Nephron progenitor cell (in vitro differentiated cells): Measurements from ENCODE around the gene INHBA.

ENCODE experiments used
- DNase-seq: peaks from one replicate; pipeline ENCODE4 v3.0.0; 2021
- H3K27ac Mint-ChIP-seq: 2 replicates; pipeline ENCODE4 v1.8.0; 2021; ENCODE audit warnings: mild to moderate bottlenecking, moderate library complexity, mixed read lengths
- H3K27me3 Mint-ChIP-seq: 2 replicates; pipeline ENCODE4 v1.8.0; 2021; ENCODE audit warnings: mild to moderate bottlenecking, low read depth, mixed read lengths; ENCODE audit not compliant: poor library complexity
- H3K36me3 Mint-ChIP-seq: 2 replicates; pipeline ENCODE4 v1.8.0; 2021; ENCODE audit warnings: low read depth, mixed read lengths
- H3K4me1 Mint-ChIP-seq: 2 replicates; pipeline ENCODE4 v1.8.0; 2021; ENCODE audit warnings: mixed read lengths
- H3K4me3 Mint-ChIP-seq: 2 replicates; pipeline ENCODE4 v1.8.0; 2021; ENCODE audit warnings: mild to moderate bottlenecking, moderate library complexity, mixed read lengths
- H3K9me3 Mint-ChIP-seq: 2 replicates; pipeline ENCODE4 v1.8.0; 2021; ENCODE audit warnings: mild to moderate bottlenecking, moderate library complexity, mixed read lengths
- CTCF ChIP-seq: fragments of 200-600 bp; sonication (generic); IDR thresholded peaks from 2 replicates; pipeline ENCODE4 v1.5.0; 2021; ENCODE audit warnings: antibody characterized with exemption

Gene INHBA

GRCh38 chr7:41709621-41710020 lies 6.7 kb upstream of the INHBA start:
- peaks cover 23% of the 10 kb centered on the region for H3K4me1 Mint-ChIP-seq
- H3K9me3 Mint-ChIP-seq = no peaks in the 10 kb centered on the region
- H3K27ac Mint-ChIP-seq = no peak overlapping the region

GRCh38 chr7:41708581-41709358 lies 5.9 kb upstream of the INHBA start:
- Mint-ChIP-seq H3K4me1 (peaks cover 31% of the 10 kb centered on the region), H3K9me3 (no peaks in the 10 kb centered on the region), H3K27ac (no peak overlapping the region), H3K4me3 (no peak overlapping the region), H3K27me3 (peaks cover 24% of the 10 kb centered on the region), H3K36me3 (no peaks in the 10 kb centered on the region)
- DNase-seq = no peak
- no peak for TF ChIP-seq CTCF

More at GRCh38 chr7:41709621-41710020, 6.7 kb upstream of the INHBA start:
- peaks cover 21% of the 10 kb centered on the region for H3K27me3 Mint-ChIP-seq
- no peak overlapping the region for H3K4me3 Mint-ChIP-seq
- H3K36me3 Mint-ChIP-seq = no peaks in the 10 kb centered on the region
- no peak for DNase-seq
- no peak for TF ChIP-seq CTCF

GRCh38 chr7:41706228-41706930 lies 3.5 kb upstream of the INHBA start:
- Mint-ChIP-seq H3K4me1 (peaks cover 53% of the 10 kb centered on the region), H3K4me3 (peak overlapping the region; percentile 83), H3K27ac (no peak overlapping the region), H3K9me3 (no peaks in the 10 kb centered on the region), H3K27me3 (peaks cover 42% of the 10 kb centered on the region), H3K36me3 (no peaks in the 10 kb centered on the region)
- no peak for DNase-seq
- TF ChIP-seq CTCF = no peak

- DNase-seq = peak; percentile 86
- Mint-ChIP-seq H3K4me1 (peaks cover 63% of the 10 kb centered on the region), H3K4me3 (peak overlapping the region; percentile 83), H3K27me3 (peaks cover 48% of the 10 kb centered on the region), H3K36me3 (no peaks in the 10 kb centered on the region), H3K9me3 (no peaks in the 10 kb centered on the region), H3K27ac (no peak overlapping the region)
- TF ChIP-seq CTCF = peak; percentile 77
Observed at GRCh38 chr7:41705109-41705901, 2.4 kb upstream of the INHBA start.

- no peaks in the 10 kb centered on the region for H3K36me3 Mint-ChIP-seq
- H3K4me3 Mint-ChIP-seq = peak overlapping the region; percentile 83
- no peak for DNase-seq
- no peaks in the 10 kb centered on the region for H3K9me3 Mint-ChIP-seq
- H3K4me1 Mint-ChIP-seq = peaks cover 72% of the 10 kb centered on the region
- H3K27me3 Mint-ChIP-seq = peaks cover 64% of the 10 kb centered on the region
- TF ChIP-seq CTCF = no peak
- no peak overlapping the region for H3K27ac Mint-ChIP-seq
Observed at GRCh38 chr7:41701068-41701941, 1.6 kb downstream of the INHBA start.
